NCI-H524 treated with DMSO at 0.1 percent for 48 hours (cell line): ENCODE data around the gene RANGAP1.

Experiments
- DNase-seq: peaks from one replicate; lab custom pipeline; 2025; lab: John Stamatoyannopoulos, UW

Gene RANGAP1

GRCh38 chr22:41197038-41197972, 88.7 kb downstream of the RANGAP1 start:
- peak; percentile 47 for DNase-seq
